Adrenal gland (tissue), 5 donors: ENCODE data around the gene MROH7.

Experiments
- CTCF ChIP-seq, 6 experiments: fragments of 450-650 bp in 4 of 6; fragments of 200-600 bp in 2 of 6; sonication (generic) in 1 of 6; IDR thresholded peaks; 1 replicate in 5 of 6; 2 replicates in 1 of 6; pipeline versions ENCODE4 v1.5.1 to v1.8.0; 2016 to 2021; ENCODE audit warnings: antibody characterized with exemption in 6 of 6, mild to moderate bottlenecking in 2 of 6, moderate library complexity in 1 of 6
- POLR2A ChIP-seq, 2 donors: fragments of 450-650 bp; IDR thresholded peaks; one replicate each; pipeline ENCODE4 v1.6.1; 2017; ENCODE audit warnings: antibody characterized with exemption in 2 of 2, mild to moderate bottlenecking in 2 of 2, moderate library complexity in 1 of 2
- donor health status: DM: no; HTN: no; CAD: no.

- TF ChIP-seq CTCF (IDR thresholded peaks at IDR 0.05) (no peak), POLR2A (IDR thresholded peaks at IDR 0.05) (no peak)
These were observed 104.3 kb downstream of the MROH7 start for GRCh38 chr1:54745864-54746263.
